ENCODE measurements around the gene PLS1. TPM values are rescaled to one million over a fixed set of nuclear protein-coding genes. Genes with fewer than 3 reads are reported as not detected.

The PLS1 gene
- total RNA-seq, 1 experiment from 2014 or later = 36.1 TPM

DNA sequence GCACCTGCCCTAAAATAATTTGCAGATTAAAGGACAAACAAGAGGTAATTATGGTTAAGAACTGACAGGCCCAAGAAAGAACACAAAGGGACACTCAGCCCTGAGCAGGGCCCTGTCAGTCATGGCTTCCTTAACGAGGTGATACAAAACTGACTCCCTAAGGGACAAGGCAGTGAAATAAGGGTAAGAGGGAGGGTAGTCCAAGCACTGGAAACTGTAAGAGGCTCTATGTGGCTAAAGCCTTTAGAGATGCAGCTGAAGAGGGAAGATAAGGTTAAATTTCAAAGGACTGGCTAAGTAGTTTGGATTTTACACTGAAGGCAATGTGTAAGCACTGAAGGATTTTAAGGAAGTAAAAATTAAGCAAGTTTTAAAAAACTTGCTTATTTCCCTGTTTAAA, 21.5 kb upstream of the PLS1 start:
- in situ Hi-C loops (cut with HindIII; ENCODE audit: low pct_unique_long_range_greater_than_20kb, low sequenced_read_pairs) = no loop called here
- no TSS peak for BruUV-seq (replicated peaks)
- peaks cover 24% of the 10 kb centered on the region for H3K4me1 ChIP-seq (ENCODE audit: control insufficient read depth, insufficient read depth, low read length)
- H3K36me3 ChIP-seq (ENCODE audit: control insufficient read depth, insufficient read depth, low read length) = no peaks in the 10 kb centered on the region; the same call in 1 of the 2 replicates
- no peaks in the 10 kb centered on the region for H3K27me3 ChIP-seq (ENCODE audit: control insufficient read depth, insufficient read depth, low read length)
- no peak overlapping the region for H3K4me3 ChIP-seq (ENCODE audit: low read depth in 2 of 2, low read length in 2 of 2)
- no peak for DNase-seq (ENCODE audit: low read depth, low spot score)
- H3K27ac ChIP-seq (ENCODE audit: low read length) = 0 out of 2 replicates have a peak overlapping the region, but pooled peaks have one; percentile 1
- ChIA-PET POLR2A (interaction anchor here (0.6 kb wide), 1 partner anchor 50 kb away, joined by 9 read pairs; no protein-coding TSS in a partner anchor), CTCF (no interaction called here)
- no peaks in the 10 kb centered on the region for H3K9me3 ChIP-seq (ENCODE audit: control insufficient read depth, insufficient read depth, low read depth, low read length)
- no peak for TF ChIP-seq SIN3A (IDR thresholded peaks at IDR 0.05; ENCODE audit: borderline replicate concordance, insufficient read depth, low read depth, low read length)
- TF ChIP-seq, protein P1, sequence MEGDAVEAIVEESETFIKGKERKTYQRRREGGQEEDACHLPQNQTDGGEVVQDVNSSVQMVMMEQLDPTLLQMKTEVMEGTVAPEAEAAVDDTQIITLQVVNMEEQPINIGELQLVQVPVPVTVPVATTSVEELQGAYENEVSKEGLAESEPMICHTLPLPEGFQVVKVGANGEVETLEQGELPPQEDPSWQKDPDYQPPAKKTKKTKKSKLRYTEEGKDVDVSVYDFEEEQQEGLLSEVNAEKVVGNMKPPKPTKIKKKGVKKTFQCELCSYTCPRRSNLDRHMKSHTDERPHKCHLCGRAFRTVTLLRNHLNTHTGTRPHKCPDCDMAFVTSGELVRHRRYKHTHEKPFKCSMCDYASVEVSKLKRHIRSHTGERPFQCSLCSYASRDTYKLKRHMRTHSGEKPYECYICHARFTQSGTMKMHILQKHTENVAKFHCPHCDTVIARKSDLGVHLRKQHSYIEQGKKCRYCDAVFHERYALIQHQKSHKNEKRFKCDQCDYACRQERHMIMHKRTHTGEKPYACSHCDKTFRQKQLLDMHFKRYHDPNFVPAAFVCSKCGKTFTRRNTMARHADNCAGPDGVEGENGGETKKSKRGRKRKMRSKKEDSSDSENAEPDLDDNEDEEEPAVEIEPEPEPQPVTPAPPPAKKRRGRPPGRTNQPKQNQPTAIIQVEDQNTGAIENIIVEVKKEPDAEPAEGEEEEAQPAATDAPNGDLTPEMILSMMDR (IDR thresholded peaks at IDR 0.05) = no peak
- TF ChIP-seq POLR2AphosphoS5 (IDR thresholded peaks at IDR 0.05; ENCODE audit: low read depth, low read length) = no peak
- no peak for TF ChIP-seq TCF7L2 (IDR thresholded peaks at IDR 0.05; ENCODE audit: low read depth, low read length)
- TF ChIP-seq, protein P2, sequence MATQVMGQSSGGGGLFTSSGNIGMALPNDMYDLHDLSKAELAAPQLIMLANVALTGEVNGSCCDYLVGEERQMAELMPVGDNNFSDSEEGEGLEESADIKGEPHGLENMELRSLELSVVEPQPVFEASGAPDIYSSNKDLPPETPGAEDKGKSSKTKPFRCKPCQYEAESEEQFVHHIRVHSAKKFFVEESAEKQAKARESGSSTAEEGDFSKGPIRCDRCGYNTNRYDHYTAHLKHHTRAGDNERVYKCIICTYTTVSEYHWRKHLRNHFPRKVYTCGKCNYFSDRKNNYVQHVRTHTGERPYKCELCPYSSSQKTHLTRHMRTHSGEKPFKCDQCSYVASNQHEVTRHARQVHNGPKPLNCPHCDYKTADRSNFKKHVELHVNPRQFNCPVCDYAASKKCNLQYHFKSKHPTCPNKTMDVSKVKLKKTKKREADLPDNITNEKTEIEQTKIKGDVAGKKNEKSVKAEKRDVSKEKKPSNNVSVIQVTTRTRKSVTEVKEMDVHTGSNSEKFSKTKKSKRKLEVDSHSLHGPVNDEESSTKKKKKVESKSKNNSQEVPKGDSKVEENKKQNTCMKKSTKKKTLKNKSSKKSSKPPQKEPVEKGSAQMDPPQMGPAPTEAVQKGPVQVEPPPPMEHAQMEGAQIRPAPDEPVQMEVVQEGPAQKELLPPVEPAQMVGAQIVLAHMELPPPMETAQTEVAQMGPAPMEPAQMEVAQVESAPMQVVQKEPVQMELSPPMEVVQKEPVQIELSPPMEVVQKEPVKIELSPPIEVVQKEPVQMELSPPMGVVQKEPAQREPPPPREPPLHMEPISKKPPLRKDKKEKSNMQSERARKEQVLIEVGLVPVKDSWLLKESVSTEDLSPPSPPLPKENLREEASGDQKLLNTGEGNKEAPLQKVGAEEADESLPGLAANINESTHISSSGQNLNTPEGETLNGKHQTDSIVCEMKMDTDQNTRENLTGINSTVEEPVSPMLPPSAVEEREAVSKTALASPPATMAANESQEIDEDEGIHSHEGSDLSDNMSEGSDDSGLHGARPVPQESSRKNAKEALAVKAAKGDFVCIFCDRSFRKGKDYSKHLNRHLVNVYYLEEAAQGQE (IDR thresholded peaks at IDR 0.05; ENCODE audit: insufficient read depth in 1 of 2, low read depth in 2 of 2, low read length in 1 of 2) = no peak
- intact Hi-C loops (cut with micrococcal nuclease; ENCODE audit: unreplicated experiment) = no loop called here
- no peak for ATAC-seq

DNA sequence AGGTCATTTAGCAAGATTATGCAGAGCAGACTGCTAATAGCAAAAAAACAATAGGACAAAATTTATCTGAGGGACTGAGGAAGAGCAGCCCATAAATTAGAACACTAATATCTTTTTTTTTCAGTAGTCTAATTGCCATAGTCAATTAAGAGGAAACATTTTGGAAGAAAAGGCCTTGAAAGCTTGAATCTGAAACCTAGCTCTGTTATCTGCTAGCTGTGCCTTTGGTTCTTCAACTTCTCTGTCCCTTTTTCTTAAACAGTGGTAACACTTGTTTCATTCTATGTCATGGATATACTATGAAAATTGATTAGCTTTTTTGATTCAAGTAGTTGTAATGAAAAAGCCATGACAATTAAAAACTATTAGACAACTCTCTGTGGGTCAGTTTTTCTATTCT, 19.4 kb upstream of the PLS1 start:
- H3K9me3 ChIP-seq (ENCODE audit: control insufficient read depth, insufficient read depth, low read depth, low read length) = no peaks in the 10 kb centered on the region
- POLR2A ChIA-PET = interaction anchor here (1.5 kb wide), 1 partner anchor 9 kb away, joined by 4 read pairs; no protein-coding TSS in a partner anchor
- peaks cover 24% of the 10 kb centered on the region for H3K4me1 ChIP-seq (ENCODE audit: control insufficient read depth, insufficient read depth, low read length)
- in situ Hi-C loops (cut with HindIII; ENCODE audit: low pct_unique_long_range_greater_than_20kb, low sequenced_read_pairs) = no loop called here
- TF ChIP-seq, protein P1 (IDR thresholded peaks at IDR 0.05) = no peak
- TF ChIP-seq, protein P2 (IDR thresholded peaks at IDR 0.05; ENCODE audit: insufficient read depth in 1 of 2, low read depth in 2 of 2, low read length in 1 of 2) = no peak
- TF ChIP-seq TCF7L2 (IDR thresholded peaks at IDR 0.05; ENCODE audit: low read depth, low read length) (no peak), POLR2AphosphoS5 (IDR thresholded peaks at IDR 0.05; ENCODE audit: low read depth, low read length) (no peak), SIN3A (IDR thresholded peaks at IDR 0.05; ENCODE audit: borderline replicate concordance, insufficient read depth, low read depth, low read length) (no peak)
- CTCF ChIA-PET = no interaction called here
- H3K4me3 ChIP-seq (ENCODE audit: low read depth in 2 of 2, low read length in 2 of 2) = peak overlapping the region in 1 of 2 experiments; percentile 88; a peak in 1 of 4 replicates
- DNase-seq (ENCODE audit: low read depth, low spot score) = no peak
- BruUV-seq (replicated peaks) = no TSS peak
- H3K27ac ChIP-seq (ENCODE audit: low read length) = peak overlapping the region; percentile 95; the same call in 1 of the 2 replicates
- intact Hi-C loops (cut with micrococcal nuclease; ENCODE audit: unreplicated experiment) = no loop called here
- no peak for ATAC-seq
- no peaks in the 10 kb centered on the region; the same call in 1 of the 2 replicates for H3K36me3 ChIP-seq (ENCODE audit: control insufficient read depth, insufficient read depth, low read length)
- H3K27me3 ChIP-seq (ENCODE audit: control insufficient read depth, insufficient read depth, low read length) = no peaks in the 10 kb centered on the region
